CD4-positive, alpha-beta T cell (primary cell): Measurements from ENCODE around the gene THBS2. TPM values are rescaled to one million over a fixed set of nuclear protein-coding genes. Genes with fewer than 3 reads are reported as not detected.

Experiments
- ATAC-seq: fragments of 200-7000 bp; cut with Tn5 transposase; one replicate; pipeline ENCODE4 v1.10.0; 2022; ENCODE audit warnings: mild to moderate bottlenecking; ENCODE audit not compliant: poor library complexity
- CTCF ChIA-PET: fragments of 350-600 bp; sonication (Branson Sonifier 250); formaldehyde crosslinking; loops from one replicate; lab custom pipeline; 2021; ENCODE audit warnings: antibody characterized with exemption, inconsistent platforms; lab: Charles Lee
- POLR2A ChIA-PET: fragments of 350-600 bp; sonication (Branson Sonifier 250); formaldehyde crosslinking; loops from one replicate; lab custom pipeline; 2021; ENCODE audit warnings: antibody characterized with exemption, inconsistent platforms; lab: Charles Lee
- DNase-seq, 14 experiments: peaks; one replicate each; pipeline ENCODE4 v3.0.0-alpha.2; 2013 to 2020; ENCODE audit warnings: mixed read lengths in 2 of 14
- H3K27ac ChIP-seq, 2 donors: one replicate each; pipeline versions ENCODE4 v1.5.1 to v1.7.0; 2013; ENCODE audit warnings: low read length in 2 of 2, low read depth in 1 of 2, mild to moderate bottlenecking in 1 of 2
- H3K27me3 ChIP-seq, 2 experiments: 1 replicate in 1 of 2; 2 replicates in 1 of 2; pipeline versions ENCODE4 v1.6.1 to v1.7.0; 2013; ENCODE audit warnings: low read length in 2 of 2, control low read depth in 1 of 2, mild to moderate bottlenecking in 1 of 2, moderate library complexity in 1 of 2; ENCODE audit not compliant: insufficient read depth in 2 of 2, control insufficient read depth in 1 of 2
- H3K36me3 ChIP-seq: one replicate; pipeline ENCODE4 v1.6.1; 2013; ENCODE audit warnings: low read length, control low read depth; ENCODE audit not compliant: insufficient read depth
- H3K4me1 ChIP-seq: one replicate; pipeline ENCODE4 v1.6.1; 2013; ENCODE audit warnings: low read length, control low read depth; ENCODE audit not compliant: insufficient read depth
- H3K4me3 ChIP-seq: one replicate; pipeline ENCODE4 v1.5.1; 2013; ENCODE audit warnings: mild to moderate bottlenecking, low read length, moderate library complexity
- H3K9me3 ChIP-seq, 2 experiments: 1 replicate in 1 of 2; 2 replicates in 1 of 2; pipeline versions ENCODE4 v1.6.1 to v1.7.0; 2013; ENCODE audit warnings: low read length in 2 of 2, mild to moderate bottlenecking in 2 of 2, control low read depth in 1 of 2, moderate library complexity in 1 of 2; ENCODE audit not compliant: control insufficient read depth in 1 of 2, insufficient read depth in 1 of 2
- H3K27ac Mint-ChIP-seq: one replicate; pipeline ENCODE4 v1.8.0; 2020; ENCODE audit warnings: mixed read lengths
- H3K27me3 Mint-ChIP-seq: one replicate; pipeline ENCODE4 v1.8.0; 2021; ENCODE audit warnings: mixed read lengths
- H3K36me3 Mint-ChIP-seq: one replicate; pipeline ENCODE4 v1.8.0; 2021; ENCODE audit warnings: low read depth, mixed read lengths
- H3K4me1 Mint-ChIP-seq: one replicate; pipeline ENCODE4 v1.8.0; 2021; ENCODE audit warnings: low read depth, mixed read lengths
- H3K4me3 Mint-ChIP-seq: one replicate; pipeline ENCODE4 v1.8.0; 2020; ENCODE audit warnings: mild to moderate bottlenecking, mixed read lengths
- H3K9me3 Mint-ChIP-seq: one replicate; pipeline ENCODE4 v1.8.0; 2020; ENCODE audit warnings: mixed read lengths
- CTCF ChIP-seq: fragments of 200-600 bp; IDR thresholded peaks from one replicate; pipeline ENCODE4 v1.8.0; 2022; ENCODE audit warnings: antibody characterized with exemption, mild to moderate bottlenecking
- intact Hi-C, 2 experiments: fragments of 100-400 bp; cut with DNase I in 1 of 2; cut with micrococcal nuclease in 1 of 2; formaldehyde crosslinking; loops; one replicate each; pipeline versions ENCODE4 v1.15.1 to v1.9.0; 2023 to 2025; cut with DNase I, micrococcal nuclease
- total RNA-seq, 174 experiments: library from RNA in 2 of 174; stranded (reverse) in 2 of 174; gene quantifications; one replicate each; pipeline ENCODE4 v1.2.3 and lab custom pipeline; 2021 to 2026

The THBS2 gene
- total RNA-seq, 2 experiments from 2014 or later: not detected

- no peak overlapping the region for H3K4me3 Mint-ChIP-seq
- H3K27me3 Mint-ChIP-seq: peaks cover 4% of the 10 kb centered on the region
- no peaks in the 10 kb centered on the region for H3K36me3 ChIP-seq
- H3K4me3 ChIP-seq: no peak overlapping the region
- TF ChIP-seq CTCF: no peak
- H3K4me1 ChIP-seq: no peaks in the 10 kb centered on the region
- POLR2A ChIA-PET: no interaction called here
- CTCF ChIA-PET: no interaction called here
- no peak for ATAC-seq
- peaks cover 0 to 39% of the 10 kb centered on the region in 2 experiments for H3K9me3 ChIP-seq
- no peaks in the 10 kb centered on the region for H3K4me1 Mint-ChIP-seq
- intact Hi-C loops: no loop called here
- H3K27ac ChIP-seq: no peak overlapping the region
- H3K9me3 Mint-ChIP-seq: peaks cover 7% of the 10 kb centered on the region
- no peaks in the 10 kb centered on the region for H3K27me3 ChIP-seq
- no peaks in the 10 kb centered on the region for H3K36me3 Mint-ChIP-seq
- H3K27ac Mint-ChIP-seq: no peak overlapping the region
- no peak for DNase-seq
These were observed 21.7 kb downstream of the THBS2 start for GRCh38 chr6:169231790-169232506.

GRCh38 chr6:169230946-169231789, 22.5 kb downstream of the THBS2 start:
- H3K4me1 Mint-ChIP-seq: no peaks in the 10 kb centered on the region

GRCh38 chr6:169230322-169230665, 23.4 kb downstream of the THBS2 start:
- Histone ChIP-seq H3K27ac (no peak overlapping the region), H3K9me3 (peaks cover 0 to 36% of the 10 kb centered on the region in 2 experiments), H3K36me3 (no peaks in the 10 kb centered on the region), H3K4me1 (no peaks in the 10 kb centered on the region), H3K27me3 (no peaks in the 10 kb centered on the region), H3K4me3 (no peak overlapping the region)
- peaks cover 7% of the 10 kb centered on the region for H3K9me3 Mint-ChIP-seq
- no peaks in the 10 kb centered on the region for H3K36me3 Mint-ChIP-seq
- no peaks in the 10 kb centered on the region for H3K4me1 Mint-ChIP-seq
- H3K27ac Mint-ChIP-seq: no peak overlapping the region
- ChIA-PET CTCF (no interaction called here), POLR2A (no interaction called here)
- H3K4me3 Mint-ChIP-seq: no peak overlapping the region
- DNase-seq (no peak), ATAC-seq (no peak)
- intact Hi-C loops: no loop called here
- H3K27me3 Mint-ChIP-seq: peaks cover 18% of the 10 kb centered on the region
- no peak for TF ChIP-seq CTCF

More at GRCh38 chr6:169230946-169231789, 22.5 kb downstream of the THBS2 start:
- no peak overlapping the region for H3K27ac ChIP-seq
- peaks cover 10% of the 10 kb centered on the region for H3K27me3 Mint-ChIP-seq
- H3K9me3 Mint-ChIP-seq: peaks cover 7% of the 10 kb centered on the region
- DNase-seq (no peak), ATAC-seq (no peak)
- H3K4me3 ChIP-seq: no peak overlapping the region
- no peaks in the 10 kb centered on the region for H3K27me3 ChIP-seq
- intact Hi-C loops: no loop called here
- TF ChIP-seq CTCF: no peak
- H3K36me3 ChIP-seq: no peaks in the 10 kb centered on the region
- no peak overlapping the region for H3K4me3 Mint-ChIP-seq
- H3K27ac Mint-ChIP-seq: no peak overlapping the region
- H3K9me3 ChIP-seq: peaks cover 0 to 36% of the 10 kb centered on the region in 2 experiments
- POLR2A ChIA-PET: no interaction called here
- CTCF ChIA-PET: no interaction called here
- H3K4me1 ChIP-seq: no peaks in the 10 kb centered on the region
- no peaks in the 10 kb centered on the region for H3K36me3 Mint-ChIP-seq
